Activated naive CD8-positive, alpha-beta T cell treated with anti-CD3 and anti-CD28 coated beads, Interleukin-2, amount 50 U/mL, for 16 hours (primary cell): ENCODE data around the gene SV2B.

Experiments used
- DNase-seq: peaks from one replicate; pipeline ENCODE4 v3.0.0-alpha.2; 2020; ENCODE audit warnings: low read depth, low spot score

SV2B gene

DNA sequence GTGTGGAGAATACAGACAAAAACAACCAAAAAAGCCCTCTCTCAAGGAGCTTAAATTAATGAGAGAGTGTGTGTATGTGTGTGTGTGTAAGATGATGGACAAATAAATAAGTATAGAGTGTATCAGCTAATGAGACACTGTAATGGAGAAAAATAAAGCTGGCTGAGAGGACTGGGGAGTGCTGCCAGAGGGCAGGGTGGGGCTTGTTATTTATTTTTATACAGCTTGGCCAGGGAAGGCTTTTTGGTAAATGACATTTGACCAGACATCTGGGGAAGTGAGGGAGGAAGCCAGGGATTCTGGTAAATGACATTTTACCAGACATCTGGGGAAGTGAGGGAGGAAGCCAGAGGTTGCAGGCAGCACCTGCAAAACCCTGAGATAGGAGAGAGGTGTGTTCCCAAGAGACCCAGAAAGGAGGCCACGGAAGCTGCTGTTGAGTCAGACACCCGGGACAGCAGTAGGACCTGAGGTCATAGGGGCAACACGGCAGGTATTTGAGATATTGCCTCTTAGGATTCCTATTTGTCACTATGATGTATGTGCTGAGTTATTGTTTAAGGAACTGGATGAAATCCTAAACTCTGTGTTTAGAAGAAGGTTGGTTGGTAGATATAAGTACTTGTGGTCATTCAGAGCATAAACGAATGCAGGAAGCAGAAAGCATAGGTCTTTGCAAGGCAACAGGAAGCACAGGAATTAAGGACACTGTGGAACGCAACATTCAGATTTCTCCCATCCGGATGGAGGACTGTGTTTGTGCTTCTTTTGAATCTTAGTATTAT is 2.7 kb downstream of the SV2B start:
- DNase-seq, result no peak

DNA sequence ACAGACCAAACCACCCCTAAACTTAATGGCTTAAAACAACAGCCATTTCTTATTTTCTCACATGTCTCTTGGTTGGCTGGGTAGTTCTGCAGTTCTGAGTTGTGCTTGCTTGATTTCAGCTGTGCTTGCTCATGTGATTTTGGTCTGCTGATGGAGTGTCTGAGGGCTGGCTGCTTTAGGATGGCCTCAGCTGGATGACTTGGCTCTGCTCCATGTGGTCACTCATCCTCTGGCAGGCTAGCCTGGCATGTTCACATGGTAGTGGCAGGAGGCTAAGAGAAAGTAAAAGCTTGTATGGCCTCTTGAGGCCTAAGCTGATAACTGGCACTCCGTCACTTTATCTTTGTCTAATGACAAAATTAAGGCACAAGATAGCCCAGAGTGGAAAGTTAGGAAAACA is 4.1 kb downstream of the SV2B start:
- no peak for DNase-seq

DNA sequence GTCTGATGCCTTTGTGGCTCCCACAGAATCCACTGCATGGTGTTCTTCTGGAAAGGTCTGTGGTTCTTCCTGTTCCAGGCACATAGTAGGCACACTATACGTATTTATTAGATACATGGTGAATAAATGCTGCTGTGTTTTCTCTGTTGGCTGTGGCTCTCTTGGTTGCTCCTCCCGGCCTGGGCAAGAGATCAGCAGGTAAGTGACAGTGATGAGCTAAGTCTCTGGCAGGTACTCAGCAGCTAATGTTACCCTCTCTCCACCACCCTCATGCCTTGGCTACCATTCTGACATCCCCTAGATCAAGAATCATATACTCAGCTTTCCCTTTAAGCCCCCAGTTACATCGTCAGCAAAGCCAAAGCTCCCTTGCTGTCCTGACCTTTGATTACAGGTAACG is 8.4 kb downstream of the SV2B start:
- DNase-seq, result no peak

DNA sequence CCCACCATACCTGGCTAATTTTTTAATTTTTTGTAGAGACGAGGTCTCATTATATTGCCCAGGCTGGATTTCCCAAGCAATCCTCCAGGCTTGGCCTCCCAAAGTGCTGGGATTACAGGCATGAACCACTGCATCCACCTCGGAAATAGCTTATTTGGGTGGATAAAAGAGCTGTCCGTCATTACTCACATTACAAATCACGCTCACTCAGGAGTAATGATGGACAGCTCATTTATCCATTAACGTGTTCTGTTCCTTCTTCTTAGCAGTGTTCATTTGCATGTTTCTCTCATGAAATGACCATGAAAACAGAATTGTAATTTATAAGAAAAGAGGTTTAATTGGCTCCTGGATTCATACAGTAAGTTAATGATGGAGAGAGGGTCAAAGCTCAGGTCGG is 9.8 kb downstream of the SV2B start:
- no peak for DNase-seq

DNA sequence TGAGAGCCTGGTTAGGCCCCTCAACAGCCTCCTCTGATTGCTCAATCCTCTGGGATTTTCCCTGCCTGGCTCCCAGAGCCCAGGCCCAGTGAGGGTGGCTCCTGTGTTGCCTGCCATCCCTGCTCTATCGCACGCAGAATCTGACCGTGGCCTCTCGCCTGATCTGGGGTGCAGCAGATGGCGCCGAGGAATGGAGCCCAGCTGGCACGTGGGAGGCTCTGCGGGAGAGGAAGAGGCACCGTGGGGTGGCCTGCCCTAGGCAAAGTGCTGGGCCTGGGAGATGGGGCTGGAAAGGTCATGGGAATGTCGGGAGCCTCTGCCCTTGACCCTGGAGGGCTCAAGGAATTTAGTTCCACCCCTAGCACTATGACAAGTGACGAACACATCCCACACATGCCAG is 10.3 kb downstream of the SV2B start:
- DNase-seq, result no peak

DNA sequence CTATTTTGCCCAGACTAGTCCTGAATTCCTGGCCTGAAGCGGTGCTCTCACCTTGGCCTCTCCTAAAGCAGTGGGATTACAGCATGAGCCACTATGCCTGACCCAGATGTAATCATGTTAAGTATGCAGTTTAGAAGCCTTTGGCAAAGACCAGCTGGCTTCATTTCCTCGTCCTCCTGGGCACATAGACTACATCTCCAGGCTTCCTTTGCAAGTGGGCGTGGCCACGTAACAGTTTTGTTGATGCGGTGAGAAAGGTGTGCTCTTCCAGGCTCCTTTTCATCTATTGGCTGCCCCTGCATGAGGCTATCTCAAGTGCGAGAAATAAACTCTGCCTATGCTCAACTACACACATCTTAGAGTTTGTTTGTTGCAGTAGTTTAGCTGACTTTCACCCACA is 13.0 kb downstream of the SV2B start:
- DNase-seq, result no peak

DNA sequence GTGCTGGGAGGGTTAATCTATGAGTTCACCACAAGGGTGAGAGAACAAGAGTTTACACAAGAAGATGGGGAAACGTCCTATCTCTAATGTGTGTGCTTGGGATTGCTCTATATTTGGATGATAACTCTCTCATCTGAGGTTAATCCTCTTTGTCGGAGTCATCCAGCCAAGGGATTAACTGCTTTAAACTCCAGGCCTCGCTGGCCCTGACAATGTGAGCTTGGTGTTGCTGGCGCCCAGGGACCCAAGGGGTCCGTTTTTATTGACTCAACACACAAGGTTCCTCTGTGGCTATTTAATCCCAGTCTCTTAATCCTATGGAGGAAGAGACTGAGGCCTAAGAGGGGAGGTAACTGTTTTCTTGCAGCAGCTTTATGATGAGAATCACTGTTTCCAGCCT is 14.2 kb downstream of the SV2B start:
- DNase-seq, result no peak

DNA sequence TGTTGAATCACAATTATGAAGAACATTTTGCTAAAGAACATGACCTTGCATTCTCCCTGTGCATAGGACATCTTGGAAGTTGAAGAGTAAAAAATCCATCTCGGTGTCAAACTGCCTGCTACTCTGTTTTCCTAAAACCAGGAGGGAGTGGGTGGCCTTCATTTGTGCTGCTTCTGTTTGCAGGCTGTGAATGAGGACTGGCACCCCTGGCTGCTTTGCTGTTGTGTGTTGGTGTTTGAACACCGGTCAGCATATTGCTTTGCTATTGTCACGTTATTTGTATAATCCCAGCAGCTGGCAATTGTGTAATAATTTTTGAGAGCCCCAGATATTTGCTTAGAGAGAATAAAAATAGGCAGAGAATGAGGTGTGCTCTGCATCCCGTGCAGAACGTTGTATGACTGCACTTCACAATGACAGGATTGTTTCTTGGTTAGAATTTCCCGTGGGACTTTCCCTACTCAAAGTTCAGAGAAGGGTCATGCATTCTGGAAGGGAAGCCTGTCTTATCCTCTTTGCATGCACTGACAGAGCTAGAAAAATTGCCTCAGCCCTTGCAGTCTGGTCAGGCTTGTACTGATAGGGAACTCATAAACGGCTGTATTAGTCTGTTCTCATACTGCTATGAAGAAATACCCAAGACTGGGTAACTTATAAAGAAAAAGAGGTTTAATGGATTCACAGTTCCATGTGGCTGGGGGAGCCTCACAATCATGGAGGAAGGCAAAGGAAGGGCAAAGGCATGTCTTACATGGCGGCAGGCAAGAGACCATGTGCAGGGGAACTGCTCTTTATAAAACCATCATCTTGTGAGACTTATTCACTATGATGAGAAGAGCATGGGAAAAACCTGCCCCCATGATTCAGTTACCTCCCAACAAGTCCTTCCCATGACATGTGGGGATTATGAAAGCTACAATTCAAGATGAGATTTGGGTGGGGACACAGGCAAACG is 16.3 kb downstream of the SV2B start:
- no peak for DNase-seq

DNA sequence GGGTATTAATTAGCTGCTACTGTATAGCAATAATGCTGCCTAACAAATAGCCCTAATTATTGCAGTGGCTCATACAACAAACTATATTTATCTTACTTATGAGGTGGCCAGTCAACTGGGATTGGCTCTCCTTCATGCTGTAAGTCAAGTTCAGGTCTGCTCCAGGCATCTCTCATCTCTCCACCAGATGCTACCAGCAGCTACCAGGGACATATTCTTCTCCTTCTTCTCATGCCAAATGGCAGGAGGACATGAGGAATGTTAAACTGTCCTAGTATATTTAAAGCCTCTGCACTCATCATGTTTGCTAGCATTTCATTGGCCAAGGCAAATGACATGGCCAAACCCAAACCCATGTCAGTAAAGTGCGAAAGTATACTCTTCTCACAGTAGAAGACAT is 17.3 kb downstream of the SV2B start:
- DNase-seq, result no peak

DNA sequence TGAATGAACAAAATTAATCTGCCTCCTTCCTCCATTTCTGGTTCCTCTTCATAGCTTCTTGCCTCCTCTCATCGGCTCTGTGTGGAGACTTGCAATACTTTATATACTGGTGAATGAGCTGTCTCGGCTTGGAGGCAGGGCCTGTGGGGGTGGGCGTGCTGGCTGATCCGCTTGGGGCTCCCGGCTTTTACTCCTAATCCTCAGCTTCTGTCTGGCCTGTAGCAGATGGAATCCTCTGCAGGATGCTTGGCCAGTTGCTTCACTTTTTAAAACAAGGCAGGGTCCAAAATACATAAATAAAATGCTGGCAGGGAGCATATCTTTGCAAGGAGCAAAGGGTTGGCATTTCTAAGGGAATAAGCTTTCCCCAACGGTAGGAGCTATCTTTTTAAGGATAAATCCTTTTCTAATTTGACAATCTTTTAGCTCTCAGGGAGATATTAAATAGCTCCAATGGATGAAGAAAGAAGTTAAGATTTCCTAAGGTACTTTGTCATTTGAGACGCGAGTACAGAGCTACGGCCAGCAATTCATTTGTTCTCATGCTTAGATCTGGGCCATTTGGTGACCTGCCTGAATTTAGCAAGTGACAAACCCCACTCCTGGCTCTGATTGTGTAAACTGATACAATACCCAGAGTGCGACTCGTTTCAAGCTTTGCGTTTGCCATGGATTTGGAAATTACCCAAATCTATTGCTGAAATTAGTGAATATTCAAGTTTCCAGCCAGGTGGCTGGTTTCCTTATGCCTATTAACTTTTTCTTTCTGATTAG is 18.9 kb downstream of the SV2B start:
- no peak for DNase-seq

DNA sequence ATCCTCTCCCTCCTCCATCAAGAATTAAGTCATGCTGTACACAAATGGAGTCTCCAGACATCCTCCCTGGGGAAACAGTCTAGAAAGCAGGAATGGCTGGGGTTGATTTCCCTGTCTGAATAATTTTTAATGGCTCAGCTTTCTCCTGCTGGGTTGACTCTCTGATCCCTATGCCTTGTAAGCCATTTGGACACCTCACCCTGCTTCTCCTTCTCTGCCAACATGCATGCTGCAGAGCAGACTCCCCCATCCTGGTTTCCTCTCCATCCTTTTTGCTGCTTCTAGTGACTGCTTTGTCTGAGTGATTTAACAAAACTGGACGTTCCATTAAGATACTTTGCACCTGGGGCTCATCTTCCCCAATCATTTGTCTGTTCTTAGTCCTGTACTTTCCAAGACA is 22.2 kb downstream of the SV2B start:
- no peak for DNase-seq

DNA sequence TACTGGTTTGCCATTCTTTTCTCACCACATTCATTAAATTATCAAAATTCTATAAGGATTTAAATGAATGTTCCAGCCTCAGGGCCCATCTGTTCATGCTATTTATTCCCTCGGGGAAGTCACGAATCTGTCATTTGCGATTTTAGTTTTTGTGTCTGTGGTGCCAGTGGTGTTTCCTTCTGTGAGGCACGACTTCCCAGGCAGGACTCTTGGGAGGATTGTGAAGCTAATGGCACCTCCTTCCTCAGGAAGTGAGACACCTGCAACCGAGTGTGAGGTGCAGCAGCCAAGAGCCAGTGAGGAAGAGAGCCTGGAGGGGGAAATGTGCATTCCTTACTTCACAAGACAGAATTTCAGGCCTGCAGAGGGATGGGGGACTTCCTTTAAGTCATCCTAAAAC is 24.1 kb downstream of the SV2B start:
- no peak for DNase-seq

DNA sequence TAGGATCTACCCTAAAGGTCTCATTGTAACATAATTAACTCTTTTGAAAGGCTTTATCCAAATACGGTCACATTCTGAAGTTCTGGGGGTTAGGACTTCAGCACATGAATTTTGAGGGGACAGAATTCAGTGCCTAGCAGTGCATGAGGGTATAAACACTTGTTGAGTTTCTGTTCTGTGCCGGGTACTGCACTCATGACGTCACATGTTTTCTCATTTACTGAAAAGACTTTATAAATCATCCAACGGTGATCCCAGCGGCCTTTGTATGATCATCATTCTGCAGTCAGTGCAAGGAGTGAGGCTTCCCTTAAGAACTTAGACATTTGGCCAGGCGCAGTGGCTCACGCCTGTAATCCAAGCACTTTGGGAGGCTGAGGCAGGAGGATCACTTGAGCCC is 25.1 kb downstream of the SV2B start:
- no peak for DNase-seq

DNA sequence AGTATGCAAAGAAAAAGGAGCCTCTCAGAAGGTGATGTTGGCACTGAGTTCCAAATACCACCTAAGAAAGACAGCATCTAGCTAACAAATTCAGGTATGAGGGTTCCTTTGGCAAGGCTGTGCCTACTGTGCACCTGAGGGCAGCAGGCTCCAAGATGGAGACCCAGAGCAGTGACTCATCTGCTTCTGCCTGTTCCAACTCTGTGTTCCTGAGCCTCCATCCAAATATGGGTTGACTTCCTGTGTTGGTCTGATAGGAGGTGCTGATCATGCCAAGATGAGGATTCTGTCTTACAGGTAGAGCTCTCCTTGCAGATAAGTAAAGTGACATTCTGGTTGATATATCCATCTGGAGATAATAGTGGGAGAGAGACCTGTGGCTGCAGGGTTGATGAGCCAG is 26.0 kb downstream of the SV2B start:
- no peak for DNase-seq

DNA sequence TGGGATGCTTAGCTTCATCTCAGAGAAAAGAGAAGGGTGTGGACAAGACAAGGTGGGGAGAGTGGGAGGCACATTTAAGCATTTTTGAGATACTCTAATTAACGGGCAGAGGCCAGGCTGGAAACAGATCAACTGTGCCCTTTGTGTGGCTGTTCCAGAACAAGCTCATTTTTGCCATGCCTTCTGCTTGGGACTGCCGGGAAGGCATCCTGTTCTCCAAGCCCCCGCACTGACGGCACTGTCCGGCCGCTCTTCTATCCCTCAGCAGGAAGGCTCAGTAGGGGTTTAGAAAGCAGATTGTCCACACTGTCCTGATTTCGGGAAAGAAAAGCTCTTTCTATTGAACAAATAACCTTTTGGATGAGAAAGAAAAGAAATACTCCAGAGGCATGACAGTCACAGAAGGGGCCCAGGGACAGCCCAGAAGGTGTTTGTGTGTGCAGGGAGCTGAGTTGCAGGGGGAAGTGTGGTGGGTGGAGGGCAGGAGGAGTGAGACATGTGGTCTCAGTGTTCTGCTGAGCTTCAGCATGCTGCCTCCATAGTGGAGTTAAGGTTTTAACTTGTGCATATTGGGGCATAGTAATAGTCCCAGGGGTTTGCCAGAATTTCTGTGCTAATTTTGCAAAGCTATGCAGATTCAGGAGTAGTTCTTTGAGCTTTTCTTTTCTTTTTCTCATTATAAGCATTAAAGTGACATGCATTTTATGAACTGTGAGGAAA is 27.3 kb downstream of the SV2B start:
- no peak for DNase-seq

DNA sequence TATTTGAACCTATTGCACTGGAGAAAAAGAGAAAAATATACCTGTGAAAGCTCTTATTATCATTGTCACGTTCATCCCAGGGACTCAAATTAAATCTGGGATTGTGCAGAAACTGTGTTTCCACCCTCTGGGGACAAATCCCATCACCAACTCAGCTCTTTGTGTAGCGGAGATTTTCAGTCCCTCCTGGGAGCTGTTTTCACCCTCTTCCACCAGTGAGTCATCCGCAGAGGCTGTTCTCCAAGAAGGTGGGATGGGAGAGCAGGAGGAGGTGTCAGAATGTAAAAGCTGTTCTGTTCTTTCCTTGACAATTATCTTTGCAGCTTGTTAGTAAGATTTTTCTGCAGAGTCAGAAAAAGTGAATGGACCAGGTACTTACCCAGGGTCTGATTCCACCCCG is 28.0 kb downstream of the SV2B start:
- no peak for DNase-seq

DNA sequence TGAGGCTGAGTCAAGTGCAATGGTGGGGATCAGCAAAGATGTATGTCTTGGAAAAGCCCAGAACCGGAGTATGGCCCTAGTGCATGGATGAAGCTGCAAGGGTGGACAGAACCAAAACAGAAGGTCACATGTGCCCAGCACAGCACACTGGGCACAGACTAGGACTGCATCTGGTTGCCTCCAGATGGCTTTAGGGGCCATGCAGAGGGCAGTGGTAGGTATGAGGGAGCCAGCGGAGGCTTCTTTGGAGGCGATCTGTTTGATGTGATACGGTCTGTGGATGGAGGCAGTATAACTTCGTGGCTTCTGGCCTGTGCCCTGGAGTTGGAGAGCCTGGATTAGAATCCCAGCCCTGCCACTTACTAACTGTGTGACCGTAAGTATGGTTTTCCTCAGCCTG is 29.4 kb downstream of the SV2B start:
- DNase-seq, result no peak

DNA sequence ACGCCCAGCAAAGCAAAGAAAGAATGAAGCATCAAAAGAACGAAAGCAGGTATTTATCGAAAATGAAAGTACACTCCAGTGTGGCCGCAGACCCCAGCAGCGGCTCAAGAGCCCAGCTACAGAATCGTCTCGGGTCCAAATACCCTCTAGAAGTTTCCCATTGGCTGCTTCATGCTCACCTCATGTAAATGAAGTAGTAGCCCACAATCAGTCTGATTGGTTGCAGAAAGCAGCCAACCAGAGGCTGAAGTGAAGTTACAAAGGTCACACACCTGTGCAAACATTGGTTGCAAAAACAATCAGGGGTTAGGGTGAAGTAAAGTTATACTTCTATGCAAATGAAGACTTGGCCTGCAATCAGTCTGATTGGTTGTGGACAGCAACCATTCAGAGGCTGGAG is 32.0 kb downstream of the SV2B start:
- no peak for DNase-seq

DNA sequence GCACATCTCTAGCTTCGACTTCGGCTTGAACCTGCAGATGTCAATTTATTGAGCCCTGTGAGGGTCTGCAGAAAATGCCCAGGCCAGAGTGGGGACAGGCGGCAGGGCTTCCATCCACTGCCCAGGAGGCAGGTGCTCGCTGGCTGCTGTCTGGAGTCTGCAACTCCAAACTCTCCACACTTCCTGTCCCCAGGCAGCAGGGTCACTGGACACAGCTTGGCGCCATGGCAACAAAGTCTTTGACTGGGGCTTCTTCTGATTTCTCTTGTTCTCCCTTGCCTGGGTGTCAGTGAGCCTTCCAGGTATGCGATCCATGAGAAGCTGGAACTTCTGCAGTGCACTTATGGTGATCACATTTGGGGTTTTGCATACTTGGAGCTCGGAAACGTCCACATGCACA is 33.5 kb downstream of the SV2B start:
- DNase-seq, result no peak

DNA sequence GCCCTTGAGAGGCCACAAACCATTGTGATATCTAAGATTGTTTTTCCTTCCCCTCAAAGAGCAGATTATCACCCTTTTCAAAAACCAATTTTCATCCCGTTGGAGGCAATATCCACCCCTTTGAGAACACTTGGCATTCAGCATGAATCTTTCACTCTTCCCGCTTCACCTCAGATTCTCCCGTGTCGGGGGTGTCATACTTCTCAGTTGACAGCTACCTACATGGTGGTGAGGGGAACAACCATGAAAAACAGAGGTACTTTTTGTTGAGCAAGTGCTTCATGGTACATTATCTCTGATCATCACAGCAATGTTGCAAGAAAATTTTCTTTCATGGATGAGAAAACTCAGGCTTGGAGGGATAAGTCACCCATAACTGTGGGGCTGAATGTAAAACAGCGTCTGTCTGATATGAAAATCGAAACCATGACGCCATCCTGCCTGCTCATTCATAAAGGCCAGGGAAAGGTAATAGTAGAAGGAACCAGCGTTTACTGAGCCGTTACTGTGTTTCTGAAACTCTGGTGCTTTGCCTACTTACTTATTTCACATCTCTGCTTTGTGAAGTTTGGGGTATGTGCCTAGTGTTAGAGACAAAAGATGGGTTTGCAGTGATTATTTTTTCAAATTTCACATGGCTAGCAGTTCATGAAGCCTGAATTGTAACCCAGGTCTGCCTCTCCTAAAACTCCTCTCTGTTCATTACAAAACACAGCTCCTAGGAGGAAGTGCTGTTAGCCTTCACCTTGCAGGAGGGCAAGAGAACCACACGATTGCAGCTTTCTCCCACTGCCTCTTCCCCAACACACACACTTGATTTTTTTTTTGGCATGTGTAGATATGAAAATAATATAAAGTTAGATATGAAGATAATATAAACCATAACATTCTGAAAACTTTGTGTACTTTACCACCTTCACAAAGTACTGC is 35.4 kb downstream of the SV2B start:
- DNase-seq, result no peak
